Fibroblast of skin of back (primary cell): ENCODE results near the gene PSMA5.

Experiments
- DNase-seq: peaks from one replicate; pipeline ENCODE4 v3.0.0-alpha.2; 2013

Gene PSMA5

GRCh38 chr1:109367626-109368025, 58.6 kb downstream of the PSMA5 start:
- no peak for DNase-seq

DNA sequence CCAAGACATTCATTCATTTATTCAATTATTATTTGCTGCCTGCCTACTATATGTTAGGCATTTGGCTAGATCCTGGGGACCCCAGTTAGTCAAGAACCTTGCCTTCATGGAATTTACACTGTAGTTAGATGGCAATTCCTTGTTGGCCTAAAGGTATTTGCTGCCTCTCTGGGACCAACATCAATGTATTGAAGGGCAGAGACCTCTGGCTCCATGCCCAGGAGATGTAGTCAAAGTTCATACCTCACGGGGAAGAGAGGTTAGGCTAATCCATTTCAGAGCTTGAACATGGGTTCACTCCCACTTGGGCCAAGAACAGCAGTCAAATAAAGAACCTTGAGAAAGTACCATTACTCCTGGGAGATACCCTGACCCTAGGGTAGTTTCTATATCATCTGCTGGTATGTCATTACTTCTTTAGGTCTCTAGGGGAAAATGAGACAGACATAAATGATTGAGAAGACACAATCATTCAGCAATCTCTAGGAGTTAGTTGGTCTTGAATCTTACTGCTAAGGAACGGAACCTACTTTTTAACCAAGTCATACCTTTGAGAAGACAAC, 60.5 kb downstream of the PSMA5 start:
- DNase-seq, result no peak

DNA sequence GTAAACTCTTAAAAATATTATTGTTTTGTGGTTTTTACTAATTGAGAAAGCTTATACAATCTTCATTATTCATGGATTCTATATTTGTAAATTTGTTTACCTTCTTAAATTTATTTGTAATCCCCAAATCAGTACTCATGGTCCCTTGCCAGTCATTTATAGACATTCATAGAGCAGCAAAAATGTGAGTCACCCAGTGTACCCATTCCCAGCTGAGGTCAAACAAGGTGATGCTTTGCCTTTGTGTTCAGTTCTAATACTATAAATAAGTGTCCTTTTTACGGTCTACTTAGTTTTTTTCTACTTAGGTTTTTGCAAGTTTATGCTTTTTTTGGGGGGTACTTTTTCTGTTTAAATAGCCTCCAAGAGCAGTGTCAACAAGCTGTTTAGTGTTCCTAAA, 64.6 kb downstream of the PSMA5 start:
- DNase-seq, result peak; percentile 50

GRCh38 chr1:109361069-109361468, 65.2 kb downstream of the PSMA5 start:
- DNase-seq, result no peak

GRCh38 chr1:109357616-109358015, 68.6 kb downstream of the PSMA5 start:
- no peak for DNase-seq

- DNase-seq, result no peak
These were observed 69.3 kb downstream of the PSMA5 start for GRCh38 chr1:109356915-109357314.

DNA sequence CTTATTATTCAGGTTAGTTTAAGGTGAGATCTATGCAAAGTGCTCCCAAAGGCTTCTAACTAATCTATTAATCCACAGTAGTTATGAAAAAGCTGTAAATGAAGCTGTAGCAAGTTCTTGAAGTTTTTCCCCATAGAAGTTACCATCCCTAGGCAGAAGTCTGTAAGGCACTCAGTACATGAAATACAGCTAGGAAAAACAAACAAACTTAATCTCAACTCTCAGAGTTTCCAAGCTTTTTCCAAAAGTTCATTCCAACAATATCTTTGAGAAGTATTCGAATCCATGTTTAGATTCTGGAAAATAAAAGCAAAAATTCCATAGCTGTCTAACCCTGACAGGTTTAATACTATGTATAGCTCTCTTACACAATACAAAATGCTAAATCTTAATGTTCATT, 69.7 kb downstream of the PSMA5 start:
- peak; percentile 13 for DNase-seq

DNA sequence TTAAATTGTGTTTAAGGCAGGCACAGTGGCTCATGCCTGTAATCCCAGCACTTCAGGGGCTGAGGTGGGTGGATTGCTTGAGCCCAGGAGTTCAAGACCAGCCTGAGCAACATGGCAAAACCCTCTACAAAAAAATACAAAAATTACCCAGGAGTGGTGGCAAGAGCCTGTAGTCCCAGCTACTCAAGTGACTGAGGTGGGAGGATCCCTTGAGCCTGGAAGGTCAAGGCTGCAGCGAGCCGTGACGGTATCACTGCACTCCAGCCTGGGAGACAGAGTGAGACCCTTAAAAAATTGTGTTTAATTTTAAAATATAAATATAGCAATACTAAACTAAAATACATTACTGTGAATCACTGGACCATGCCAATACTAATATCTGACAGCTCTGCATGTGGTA, 71.3 kb downstream of the PSMA5 start:
- no peak for DNase-seq

DNA sequence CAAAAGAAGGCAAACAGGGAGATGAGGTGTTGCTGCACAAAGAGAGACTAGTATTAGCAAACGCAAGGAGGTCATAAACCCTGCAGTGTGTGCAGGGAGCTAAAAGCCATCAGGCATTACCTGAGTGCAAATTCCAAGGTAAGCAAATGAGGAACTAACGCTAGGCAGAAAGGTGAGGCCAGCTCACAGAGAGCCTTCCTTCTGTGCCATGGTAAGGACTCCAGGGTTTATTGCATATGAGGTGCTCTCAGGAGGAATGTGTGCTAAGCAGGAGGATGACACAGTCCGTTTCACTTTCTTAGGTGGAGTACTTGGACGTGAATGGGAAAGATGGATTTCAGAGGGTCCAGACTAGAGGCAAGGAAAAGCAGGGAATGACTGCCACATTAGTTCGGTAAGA, 74.8 kb downstream of the PSMA5 start:
- no peak for DNase-seq

- no peak for DNase-seq
These were observed 75.6 kb downstream of the PSMA5 start for GRCh38 chr1:109350655-109351054.

DNA sequence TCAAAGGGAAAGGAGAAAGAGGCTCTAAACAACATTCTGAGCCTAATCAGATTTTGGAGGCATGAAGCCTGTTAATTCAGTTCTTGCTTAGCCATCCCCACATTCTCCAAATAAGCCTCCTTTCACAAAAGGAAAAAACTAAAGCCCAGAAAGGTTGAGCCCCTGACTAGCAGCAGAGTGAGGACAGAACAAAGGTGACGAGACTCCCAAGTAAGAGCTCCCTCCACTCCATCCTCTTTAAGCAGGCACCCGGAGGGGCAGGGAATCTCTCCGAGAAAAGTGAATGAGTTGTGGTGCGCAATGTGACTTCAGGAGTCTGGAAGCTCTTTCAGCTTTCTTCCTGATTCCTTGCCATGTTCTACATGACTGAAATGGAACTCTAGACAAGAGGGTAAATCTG, 76.1 kb downstream of the PSMA5 start:
- DNase-seq, result no peak
